ENCODE measurements around the gene LPP.
"Not testable (repeated sequence)": the region's sequence is repeated elsewhere in the genome, so short reads cannot be mapped to it uniquely, and the experiment has no call there.

LPP gene

GRCh38 chr3:188432802-188433520, 279.0 kb downstream of the LPP start:
- no peak for DNase-seq (ENCODE audit: low read depth in 2 of 2)

- no peak for DNase-seq (ENCODE audit: low read depth in 2 of 2)
Measured at GRCh38 chr3:188433521-188434150, 279.7 kb downstream of the LPP start.

- no peak for DNase-seq (ENCODE audit: low read depth in 2 of 2)
Measured at GRCh38 chr3:188434594-188434993, 280.6 kb downstream of the LPP start.

- no peak for DNase-seq (ENCODE audit: low read depth in 2 of 2)
Measured at GRCh38 chr3:188435266-188435665, 281.3 kb downstream of the LPP start.

- no peak for DNase-seq (ENCODE audit: low read depth in 2 of 2)
Measured at GRCh38 chr3:188437926-188438325, 284.0 kb downstream of the LPP start.

- peak; percentile 7 to 17 for DNase-seq (ENCODE audit: low read depth in 2 of 2)
Measured at GRCh38 chr3:188439080-188439479, 285.1 kb downstream of the LPP start.

GRCh38 chr3:188440340-188440972, 286.5 kb downstream of the LPP start:
- DNase-seq (ENCODE audit: low read depth in 2 of 2), result no peak

GRCh38 chr3:188442430-188442829, 288.5 kb downstream of the LPP start:
- DNase-seq (ENCODE audit: low read depth in 2 of 2), result no peak

- not testable (repeated sequence) for DNase-seq (ENCODE audit: low read depth in 2 of 2)
Measured at GRCh38 chr3:188445175-188445574, 291.2 kb downstream of the LPP start.

GRCh38 chr3:188446014-188446413, 292.1 kb downstream of the LPP start:
- DNase-seq (ENCODE audit: low read depth in 2 of 2), result no peak

GRCh38 chr3:188446766-188447165, 292.8 kb downstream of the LPP start:
- no peak for DNase-seq (ENCODE audit: low read depth in 2 of 2)

GRCh38 chr3:188448813-188449212, 294.9 kb downstream of the LPP start:
- DNase-seq (ENCODE audit: low read depth in 2 of 2), result no peak

- no peak for DNase-seq (ENCODE audit: low read depth in 2 of 2)
Measured at GRCh38 chr3:188449421-188449820, 295.5 kb downstream of the LPP start.

- DNase-seq (ENCODE audit: low read depth in 2 of 2), result no peak
Measured at GRCh38 chr3:188452158-188452772, 298.3 kb downstream of the LPP start.

GRCh38 chr3:188453431-188454384, 299.8 kb downstream of the LPP start:
- no peak for DNase-seq (ENCODE audit: low read depth in 2 of 2)

GRCh38 chr3:188455748-188456147, 301.8 kb downstream of the LPP start:
- no peak for DNase-seq (ENCODE audit: low read depth in 2 of 2)

GRCh38 chr3:188458756-188459155, 304.8 kb downstream of the LPP start:
- no peak for DNase-seq (ENCODE audit: low read depth in 2 of 2)

GRCh38 chr3:188465311-188465710, 311.4 kb downstream of the LPP start:
- no peak for DNase-seq (ENCODE audit: low read depth in 2 of 2)

- no peak for DNase-seq (ENCODE audit: low read depth in 2 of 2)
Measured at GRCh38 chr3:188468196-188468595, 314.2 kb downstream of the LPP start.

- DNase-seq (ENCODE audit: low read depth in 2 of 2), result no peak
Measured at GRCh38 chr3:188468662-188469061, 314.7 kb downstream of the LPP start.

- DNase-seq (ENCODE audit: low read depth in 2 of 2), result no peak
Measured at GRCh38 chr3:188469228-188469885, 315.4 kb downstream of the LPP start.
